HepG2 (cell line): ENCODE data around the gene CCDC18.

Experiments used
- ATF1 ChIP-seq: IDR thresholded peaks from 2 replicates; pipeline ENCODE4 v1.6.1; 2016; ENCODE audit warnings: mild to moderate bottlenecking, control low read depth
- KDM3A ChIP-seq: IDR thresholded peaks from 2 replicates; pipeline ENCODE4 v1.6.1; 2018; ENCODE audit warnings: low read depth, missing compliant biosample characterization
- RAD21 ChIP-seq: fragments of 450-650 bp; formaldehyde crosslinking; IDR thresholded peaks from 2 replicates; pipeline ENCODE4 v1.5.0; 2020; ENCODE audit warnings: mild to moderate bottlenecking
- SMC3 ChIP-seq: IDR thresholded peaks from 2 replicates; pipeline ENCODE4 v1.6.1; 2011; ENCODE audit warnings: low read length, improper control_type of control experiment
- SP1 ChIP-seq, 2 experiments: fragments of 450-650 bp in 1 of 2; sonication (generic) in 1 of 2; formaldehyde crosslinking in 1 of 2; IDR thresholded peaks; 2 replicates each; pipeline versions ENCODE4 v1.4.0 to v1.6.1; 2016 to 2020; ENCODE audit warnings: missing genetic modification reagents in 1 of 2
- SRF ChIP-seq: IDR thresholded peaks from 2 replicates; pipeline ENCODE4 v1.6.1; 2011; ENCODE audit warnings: mild to moderate bottlenecking, low read depth, low read length, moderate library complexity
- ZBTB21 ChIP-seq: sonication (generic); formaldehyde crosslinking; IDR thresholded peaks from 2 replicates; pipeline ENCODE4 v1.4.0; 2020; ENCODE audit warnings: missing genetic modification reagents
- ZNF10 ChIP-seq: sonication (generic); formaldehyde crosslinking; IDR thresholded peaks from 2 replicates; pipeline ENCODE4 v1.4.0; 2020; ENCODE audit warnings: mild to moderate bottlenecking, low read depth, missing genetic modification reagents, borderline replicate concordance
- ZNF33B ChIP-seq: sonication (generic); formaldehyde crosslinking; IDR thresholded peaks from 2 replicates; pipeline ENCODE4 v1.5.1; 2020; ENCODE audit warnings: mild to moderate bottlenecking, missing genetic modification reagents
- ZNF674 ChIP-seq: sonication (generic); formaldehyde crosslinking; IDR thresholded peaks from 2 replicates; pipeline ENCODE4 v1.5.0; 2020; ENCODE audit warnings: low read depth, mild to moderate bottlenecking, missing genetic modification reagents
- TF ChIP-seq, protein P1 (sequence below): sonication (generic); formaldehyde crosslinking; IDR thresholded peaks from 2 replicates; pipeline ENCODE4 v1.5.0; 2020; ENCODE audit warnings: mild to moderate bottlenecking, missing genetic modification reagents, moderate library complexity
- TF ChIP-seq, protein P2 (sequence below): sonication (generic); formaldehyde crosslinking; IDR thresholded peaks from 2 replicates; pipeline ENCODE4 v1.4.0; 2020; ENCODE audit warnings: missing genetic modification reagents, mild to moderate bottlenecking, borderline replicate concordance

DNA sequence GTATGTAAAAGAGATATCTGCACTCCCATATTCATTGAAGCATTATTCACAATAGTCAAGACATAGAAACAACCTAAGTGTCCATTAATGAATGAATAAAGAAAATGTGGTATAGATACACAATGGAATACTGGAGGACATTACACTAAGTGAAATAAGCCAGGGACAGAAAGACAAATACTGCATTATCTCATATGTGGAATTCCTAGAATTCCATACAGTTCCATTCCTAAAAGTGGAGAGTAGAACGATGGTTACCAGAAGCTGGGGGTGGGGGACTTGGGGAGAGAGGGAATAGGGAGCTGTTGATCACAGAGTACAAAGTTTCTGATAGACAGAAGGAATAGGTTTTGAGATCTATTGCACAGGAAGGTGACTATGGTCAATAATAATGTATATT lies 7.7 kb upstream of the CCDC18 start:
- TF ChIP-seq, protein P1, sequence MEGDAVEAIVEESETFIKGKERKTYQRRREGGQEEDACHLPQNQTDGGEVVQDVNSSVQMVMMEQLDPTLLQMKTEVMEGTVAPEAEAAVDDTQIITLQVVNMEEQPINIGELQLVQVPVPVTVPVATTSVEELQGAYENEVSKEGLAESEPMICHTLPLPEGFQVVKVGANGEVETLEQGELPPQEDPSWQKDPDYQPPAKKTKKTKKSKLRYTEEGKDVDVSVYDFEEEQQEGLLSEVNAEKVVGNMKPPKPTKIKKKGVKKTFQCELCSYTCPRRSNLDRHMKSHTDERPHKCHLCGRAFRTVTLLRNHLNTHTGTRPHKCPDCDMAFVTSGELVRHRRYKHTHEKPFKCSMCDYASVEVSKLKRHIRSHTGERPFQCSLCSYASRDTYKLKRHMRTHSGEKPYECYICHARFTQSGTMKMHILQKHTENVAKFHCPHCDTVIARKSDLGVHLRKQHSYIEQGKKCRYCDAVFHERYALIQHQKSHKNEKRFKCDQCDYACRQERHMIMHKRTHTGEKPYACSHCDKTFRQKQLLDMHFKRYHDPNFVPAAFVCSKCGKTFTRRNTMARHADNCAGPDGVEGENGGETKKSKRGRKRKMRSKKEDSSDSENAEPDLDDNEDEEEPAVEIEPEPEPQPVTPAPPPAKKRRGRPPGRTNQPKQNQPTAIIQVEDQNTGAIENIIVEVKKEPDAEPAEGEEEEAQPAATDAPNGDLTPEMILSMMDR (CRISPR knock-in tag), result no peak
- no peak for TF ChIP-seq ZNF10 (CRISPR knock-in tag)
- TF ChIP-seq SP1 (IDR thresholded peaks at IDR 0.05), result no peak
- no peak for TF ChIP-seq SP1 (CRISPR knock-in tag; IDR thresholded peaks at IDR 0.05)
- TF ChIP-seq ZNF33B, result no peak
- no peak for TF ChIP-seq RAD21 (CRISPR knock-in tag)
- no peak for TF ChIP-seq SMC3
- no peak for TF ChIP-seq ZBTB21 (CRISPR knock-in tag)
- no peak for TF ChIP-seq ZNF674 (CRISPR knock-in tag)
- no peak for TF ChIP-seq KDM3A (CRISPR knock-in tag)
- TF ChIP-seq SRF, result no peak
- TF ChIP-seq, protein P2, sequence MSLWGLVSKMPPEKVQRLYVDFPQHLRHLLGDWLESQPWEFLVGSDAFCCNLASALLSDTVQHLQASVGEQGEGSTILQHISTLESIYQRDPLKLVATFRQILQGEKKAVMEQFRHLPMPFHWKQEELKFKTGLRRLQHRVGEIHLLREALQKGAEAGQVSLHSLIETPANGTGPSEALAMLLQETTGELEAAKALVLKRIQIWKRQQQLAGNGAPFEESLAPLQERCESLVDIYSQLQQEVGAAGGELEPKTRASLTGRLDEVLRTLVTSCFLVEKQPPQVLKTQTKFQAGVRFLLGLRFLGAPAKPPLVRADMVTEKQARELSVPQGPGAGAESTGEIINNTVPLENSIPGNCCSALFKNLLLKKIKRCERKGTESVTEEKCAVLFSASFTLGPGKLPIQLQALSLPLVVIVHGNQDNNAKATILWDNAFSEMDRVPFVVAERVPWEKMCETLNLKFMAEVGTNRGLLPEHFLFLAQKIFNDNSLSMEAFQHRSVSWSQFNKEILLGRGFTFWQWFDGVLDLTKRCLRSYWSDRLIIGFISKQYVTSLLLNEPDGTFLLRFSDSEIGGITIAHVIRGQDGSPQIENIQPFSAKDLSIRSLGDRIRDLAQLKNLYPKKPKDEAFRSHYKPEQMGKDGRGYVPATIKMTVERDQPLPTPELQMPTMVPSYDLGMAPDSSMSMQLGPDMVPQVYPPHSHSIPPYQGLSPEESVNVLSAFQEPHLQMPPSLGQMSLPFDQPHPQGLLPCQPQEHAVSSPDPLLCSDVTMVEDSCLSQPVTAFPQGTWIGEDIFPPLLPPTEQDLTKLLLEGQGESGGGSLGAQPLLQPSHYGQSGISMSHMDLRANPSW (CRISPR knock-in tag), result no peak
- no peak for TF ChIP-seq ATF1 (CRISPR knock-in tag)
